HepG2 (cell line): ENCODE measurements around the gene GAD1. TPM values are rescaled to one million over a fixed set of nuclear protein-coding genes. Genes with fewer than 3 reads are reported as not detected.
A peak's percentile ranks its signal among the peaks of the same experiment; 100 is the strongest.

Source experiments
- ATF1 ChIP-seq: IDR thresholded peaks from 2 replicates; pipeline ENCODE4 v1.6.1; 2016; ENCODE audit warnings: mild to moderate bottlenecking, control low read depth
- CREM ChIP-seq, 2 experiments: sonication (generic) in 1 of 2; formaldehyde crosslinking in 1 of 2; IDR thresholded peaks; 2 replicates each; pipeline versions ENCODE4 v1.4.0 to v1.6.1; 2016 to 2020; ENCODE audit warnings: antibody characterized with exemption in 1 of 2, mild to moderate bottlenecking in 1 of 2, missing genetic modification reagents in 1 of 2
- NONO ChIP-seq, 2 experiments: fragments of 450-650 bp in 1 of 2; sonication (generic) in 1 of 2; formaldehyde crosslinking in 1 of 2; IDR thresholded peaks in 1 of 2; conservative IDR thresholded peaks in 1 of 2; 2 replicates each; pipeline versions ENCODE4 v1.6.1 to v1.8.0; 2017 to 2022; ENCODE audit warnings: mild to moderate bottlenecking in 1 of 2, missing genetic modification reagents in 1 of 2, moderate library complexity in 1 of 2
- ZFX ChIP-seq: sonication (generic); formaldehyde crosslinking; IDR thresholded peaks from 2 replicates; pipeline ENCODE4 v1.4.0; 2020; ENCODE audit warnings: mild to moderate bottlenecking, low read depth, missing genetic modification reagents, moderate library complexity
- ZNF24 ChIP-seq: fragments of 450-650 bp; IDR thresholded peaks from 2 replicates; pipeline ENCODE4 v1.6.1; 2017; ENCODE audit warnings: antibody characterized with exemption, mild to moderate bottlenecking
- ZNF3 ChIP-seq: IDR thresholded peaks from 2 replicates; pipeline ENCODE4 v1.7.0; 2017; ENCODE audit warnings: inconsistent platforms
- ZNF530 ChIP-seq: sonication (generic); formaldehyde crosslinking; IDR thresholded peaks from 2 replicates; pipeline ENCODE4 v1.5.0; 2020; ENCODE audit warnings: low read depth, mild to moderate bottlenecking, missing genetic modification reagents
- ZSCAN20 ChIP-seq: sonication (generic); formaldehyde crosslinking; IDR thresholded peaks from 2 replicates; pipeline ENCODE4 v1.4.0; 2020; ENCODE audit warnings: missing genetic modification reagents, mild to moderate bottlenecking, borderline replicate concordance
- polyA plus RNA-seq, 8 experiments: library from polyadenylated mRNA; depleted of rRNA in 3 of 8; stranded (reverse) in 7 of 8; unstranded in 1 of 8; fragments of >200 nt; fragmentation: Illumina TruSeq in 4 of 8; extraction: Trizol in 4 of 8; gene quantifications; 2 replicates each; pipeline versions ENCODE4 v1.2.1 to v1.2.3, GENCODE V29; 2011 to 2016; ENCODE audit warnings: low read depth in 4 of 8, missing spikeins in 1 of 8, mixed read lengths in 1 of 8; ENCODE audit not compliant: insufficient read depth in 1 of 8
- total RNA-seq, 5 experiments: library from RNA; depleted of rRNA; stranded (reverse); fragments of >200 nt; fragmentation: Illumina TruSeq; extraction: Trizol; gene quantifications; 2 replicates each; pipeline ENCODE4 v1.2.3, GENCODE V29; 2016; ENCODE audit warnings: low read depth in 1 of 5
- TF ChIP-seq, protein P1 (sequence below): sonication (generic); formaldehyde crosslinking; IDR thresholded peaks from 2 replicates; pipeline ENCODE4 v1.4.0; 2020; ENCODE audit warnings: missing genetic modification reagents
- TF ChIP-seq, protein P2 (sequence below): sonication (generic); formaldehyde crosslinking; IDR thresholded peaks from 2 replicates; pipeline ENCODE4 v1.5.0; 2020; ENCODE audit warnings: missing genetic modification reagents
- TF ChIP-seq, protein P3 (sequence below), 2 experiments: IDR thresholded peaks; 2 replicates each; pipeline ENCODE4 v1.6.1; 2011 to 2012; ENCODE audit warnings: low read length in 2 of 2, borderline replicate concordance in 1 of 2, low read depth in 1 of 2, mild to moderate bottlenecking in 1 of 2, moderate library complexity in 1 of 2
- TF ChIP-seq, protein P4 (sequence below): sonication (generic); formaldehyde crosslinking; IDR thresholded peaks from 2 replicates; pipeline ENCODE4 v1.5.1; 2020; ENCODE audit warnings: mild to moderate bottlenecking, missing genetic modification reagents, moderate library complexity

The GAD1 gene
- total and polyA plus RNA-seq, 2 of the 13 experiments (the other 11 are each of a cell fraction or from before 2014, with no cell fraction given), result 0.09 to 0.13 TPM

DNA sequence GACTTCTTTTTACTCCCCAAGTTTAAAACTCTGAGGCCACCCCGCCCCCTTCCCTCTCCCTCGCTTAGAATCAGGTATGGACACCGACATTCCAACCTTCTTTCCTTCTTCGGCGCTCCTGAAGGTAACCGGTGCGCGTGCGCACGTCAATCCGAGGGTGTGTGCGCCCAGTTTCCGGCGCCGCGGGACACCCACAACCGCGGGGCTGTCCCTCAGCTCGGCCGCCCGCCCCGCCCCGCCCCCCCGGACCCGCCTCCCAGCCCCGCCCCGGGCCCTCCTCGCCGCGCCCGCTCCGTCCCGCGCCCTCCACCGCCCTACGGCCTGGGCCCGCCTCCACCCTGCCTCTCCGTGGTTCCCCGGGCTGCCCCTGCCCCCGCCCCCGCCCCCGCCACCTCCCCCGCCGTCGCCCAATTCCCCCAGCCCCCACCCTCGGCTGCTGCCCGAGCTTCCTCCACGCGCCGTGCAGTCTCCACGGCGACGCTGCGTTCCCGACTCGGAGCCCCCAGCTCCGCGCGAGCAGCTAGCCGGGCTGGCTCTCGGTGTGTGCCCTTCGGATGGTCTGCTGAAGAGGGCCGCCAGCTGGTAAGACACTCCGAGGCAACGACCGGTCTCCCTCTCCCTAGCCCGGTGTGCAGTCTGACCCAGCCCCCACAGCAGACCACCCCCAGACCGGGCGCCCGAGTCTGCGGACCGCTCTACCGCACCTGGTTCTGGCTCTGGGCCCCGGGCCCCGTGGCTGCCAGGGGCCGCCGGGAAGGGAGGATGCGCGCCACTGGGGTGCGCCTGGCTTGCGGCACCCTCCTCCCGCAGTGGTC lies 45.9 kb upstream of the GAD1 start (continued):
- TF ChIP-seq, protein P1, sequence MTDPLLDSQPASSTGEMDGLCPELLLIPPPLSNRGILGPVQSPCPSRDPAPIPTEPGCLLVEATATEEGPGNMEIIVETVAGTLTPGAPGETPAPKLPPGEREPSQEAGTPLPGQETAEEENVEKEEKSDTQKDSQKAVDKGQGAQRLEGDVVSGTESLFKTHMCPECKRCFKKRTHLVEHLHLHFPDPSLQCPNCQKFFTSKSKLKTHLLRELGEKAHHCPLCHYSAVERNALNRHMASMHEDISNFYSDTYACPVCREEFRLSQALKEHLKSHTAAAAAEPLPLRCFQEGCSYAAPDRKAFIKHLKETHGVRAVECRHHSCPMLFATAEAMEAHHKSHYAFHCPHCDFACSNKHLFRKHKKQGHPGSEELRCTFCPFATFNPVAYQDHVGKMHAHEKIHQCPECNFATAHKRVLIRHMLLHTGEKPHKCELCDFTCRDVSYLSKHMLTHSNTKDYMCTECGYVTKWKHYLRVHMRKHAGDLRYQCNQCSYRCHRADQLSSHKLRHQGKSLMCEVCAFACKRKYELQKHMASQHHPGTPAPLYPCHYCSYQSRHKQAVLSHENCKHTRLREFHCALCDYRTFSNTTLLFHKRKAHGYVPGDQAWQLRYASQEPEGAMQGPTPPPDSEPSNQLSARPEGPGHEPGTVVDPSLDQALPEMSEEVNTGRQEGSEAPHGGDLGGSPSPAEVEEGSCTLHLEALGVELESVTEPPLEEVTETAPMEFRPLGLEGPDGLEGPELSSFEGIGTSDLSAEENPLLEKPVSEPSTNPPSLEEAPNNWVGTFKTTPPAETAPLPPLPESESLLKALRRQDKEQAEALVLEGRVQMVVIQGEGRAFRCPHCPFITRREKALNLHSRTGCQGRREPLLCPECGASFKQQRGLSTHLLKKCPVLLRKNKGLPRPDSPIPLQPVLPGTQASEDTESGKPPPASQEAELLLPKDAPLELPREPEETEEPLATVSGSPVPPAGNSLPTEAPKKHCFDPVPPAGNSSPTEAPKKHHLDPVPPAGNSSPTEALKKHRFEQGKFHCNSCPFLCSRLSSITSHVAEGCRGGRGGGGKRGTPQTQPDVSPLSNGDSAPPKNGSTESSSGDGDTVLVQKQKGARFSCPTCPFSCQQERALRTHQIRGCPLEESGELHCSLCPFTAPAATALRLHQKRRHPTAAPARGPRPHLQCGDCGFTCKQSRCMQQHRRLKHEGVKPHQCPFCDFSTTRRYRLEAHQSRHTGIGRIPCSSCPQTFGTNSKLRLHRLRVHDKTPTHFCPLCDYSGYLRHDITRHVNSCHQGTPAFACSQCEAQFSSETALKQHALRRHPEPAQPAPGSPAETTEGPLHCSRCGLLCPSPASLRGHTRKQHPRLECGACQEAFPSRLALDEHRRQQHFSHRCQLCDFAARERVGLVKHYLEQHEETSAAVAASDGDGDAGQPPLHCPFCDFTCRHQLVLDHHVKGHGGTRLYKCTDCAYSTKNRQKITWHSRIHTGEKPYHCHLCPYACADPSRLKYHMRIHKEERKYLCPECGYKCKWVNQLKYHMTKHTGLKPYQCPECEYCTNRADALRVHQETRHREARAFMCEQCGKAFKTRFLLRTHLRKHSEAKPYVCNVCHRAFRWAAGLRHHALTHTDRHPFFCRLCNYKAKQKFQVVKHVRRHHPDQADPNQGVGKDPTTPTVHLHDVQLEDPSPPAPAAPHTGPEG (CRISPR knock-in tag), result 0 out of 2 replicates have a peak, but pooled peaks have one; percentile 30
- TF ChIP-seq, protein P2, sequence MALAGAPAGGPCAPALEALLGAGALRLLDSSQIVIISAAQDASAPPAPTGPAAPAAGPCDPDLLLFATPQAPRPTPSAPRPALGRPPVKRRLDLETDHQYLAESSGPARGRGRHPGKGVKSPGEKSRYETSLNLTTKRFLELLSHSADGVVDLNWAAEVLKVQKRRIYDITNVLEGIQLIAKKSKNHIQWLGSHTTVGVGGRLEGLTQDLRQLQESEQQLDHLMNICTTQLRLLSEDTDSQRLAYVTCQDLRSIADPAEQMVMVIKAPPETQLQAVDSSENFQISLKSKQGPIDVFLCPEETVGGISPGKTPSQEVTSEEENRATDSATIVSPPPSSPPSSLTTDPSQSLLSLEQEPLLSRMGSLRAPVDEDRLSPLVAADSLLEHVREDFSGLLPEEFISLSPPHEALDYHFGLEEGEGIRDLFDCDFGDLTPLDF (CRISPR knock-in tag), result no peak
- TF ChIP-seq CREM (IDR thresholded peaks at IDR 0.05) (no peak; the same call in 1 of the 2 replicates), CREM (CRISPR knock-in tag; IDR thresholded peaks at IDR 0.05) (no peak), ZNF24 (no peak), ZNF3 (CRISPR knock-in tag) (no peak), ZFX (CRISPR knock-in tag) (peak; percentile 63; the same call in 1 of the 2 replicates), NONO (IDR thresholded peaks at IDR 0.05) (no peak), NONO (CRISPR knock-in tag; conservative IDR thresholded peaks at IDR 0.05) (peak; percentile 59), ATF1 (CRISPR knock-in tag) (no peak), ZSCAN20 (CRISPR knock-in tag) (peak; percentile 89), ZNF530 (CRISPR knock-in tag) (no peak)
- TF ChIP-seq, protein P3, sequence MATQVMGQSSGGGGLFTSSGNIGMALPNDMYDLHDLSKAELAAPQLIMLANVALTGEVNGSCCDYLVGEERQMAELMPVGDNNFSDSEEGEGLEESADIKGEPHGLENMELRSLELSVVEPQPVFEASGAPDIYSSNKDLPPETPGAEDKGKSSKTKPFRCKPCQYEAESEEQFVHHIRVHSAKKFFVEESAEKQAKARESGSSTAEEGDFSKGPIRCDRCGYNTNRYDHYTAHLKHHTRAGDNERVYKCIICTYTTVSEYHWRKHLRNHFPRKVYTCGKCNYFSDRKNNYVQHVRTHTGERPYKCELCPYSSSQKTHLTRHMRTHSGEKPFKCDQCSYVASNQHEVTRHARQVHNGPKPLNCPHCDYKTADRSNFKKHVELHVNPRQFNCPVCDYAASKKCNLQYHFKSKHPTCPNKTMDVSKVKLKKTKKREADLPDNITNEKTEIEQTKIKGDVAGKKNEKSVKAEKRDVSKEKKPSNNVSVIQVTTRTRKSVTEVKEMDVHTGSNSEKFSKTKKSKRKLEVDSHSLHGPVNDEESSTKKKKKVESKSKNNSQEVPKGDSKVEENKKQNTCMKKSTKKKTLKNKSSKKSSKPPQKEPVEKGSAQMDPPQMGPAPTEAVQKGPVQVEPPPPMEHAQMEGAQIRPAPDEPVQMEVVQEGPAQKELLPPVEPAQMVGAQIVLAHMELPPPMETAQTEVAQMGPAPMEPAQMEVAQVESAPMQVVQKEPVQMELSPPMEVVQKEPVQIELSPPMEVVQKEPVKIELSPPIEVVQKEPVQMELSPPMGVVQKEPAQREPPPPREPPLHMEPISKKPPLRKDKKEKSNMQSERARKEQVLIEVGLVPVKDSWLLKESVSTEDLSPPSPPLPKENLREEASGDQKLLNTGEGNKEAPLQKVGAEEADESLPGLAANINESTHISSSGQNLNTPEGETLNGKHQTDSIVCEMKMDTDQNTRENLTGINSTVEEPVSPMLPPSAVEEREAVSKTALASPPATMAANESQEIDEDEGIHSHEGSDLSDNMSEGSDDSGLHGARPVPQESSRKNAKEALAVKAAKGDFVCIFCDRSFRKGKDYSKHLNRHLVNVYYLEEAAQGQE (IDR thresholded peaks at IDR 0.05; ENCODE audit: borderline replicate concordance in 1 of 2, low read depth in 1 of 2, low read length in 2 of 2), result no peak
- TF ChIP-seq, protein P4, sequence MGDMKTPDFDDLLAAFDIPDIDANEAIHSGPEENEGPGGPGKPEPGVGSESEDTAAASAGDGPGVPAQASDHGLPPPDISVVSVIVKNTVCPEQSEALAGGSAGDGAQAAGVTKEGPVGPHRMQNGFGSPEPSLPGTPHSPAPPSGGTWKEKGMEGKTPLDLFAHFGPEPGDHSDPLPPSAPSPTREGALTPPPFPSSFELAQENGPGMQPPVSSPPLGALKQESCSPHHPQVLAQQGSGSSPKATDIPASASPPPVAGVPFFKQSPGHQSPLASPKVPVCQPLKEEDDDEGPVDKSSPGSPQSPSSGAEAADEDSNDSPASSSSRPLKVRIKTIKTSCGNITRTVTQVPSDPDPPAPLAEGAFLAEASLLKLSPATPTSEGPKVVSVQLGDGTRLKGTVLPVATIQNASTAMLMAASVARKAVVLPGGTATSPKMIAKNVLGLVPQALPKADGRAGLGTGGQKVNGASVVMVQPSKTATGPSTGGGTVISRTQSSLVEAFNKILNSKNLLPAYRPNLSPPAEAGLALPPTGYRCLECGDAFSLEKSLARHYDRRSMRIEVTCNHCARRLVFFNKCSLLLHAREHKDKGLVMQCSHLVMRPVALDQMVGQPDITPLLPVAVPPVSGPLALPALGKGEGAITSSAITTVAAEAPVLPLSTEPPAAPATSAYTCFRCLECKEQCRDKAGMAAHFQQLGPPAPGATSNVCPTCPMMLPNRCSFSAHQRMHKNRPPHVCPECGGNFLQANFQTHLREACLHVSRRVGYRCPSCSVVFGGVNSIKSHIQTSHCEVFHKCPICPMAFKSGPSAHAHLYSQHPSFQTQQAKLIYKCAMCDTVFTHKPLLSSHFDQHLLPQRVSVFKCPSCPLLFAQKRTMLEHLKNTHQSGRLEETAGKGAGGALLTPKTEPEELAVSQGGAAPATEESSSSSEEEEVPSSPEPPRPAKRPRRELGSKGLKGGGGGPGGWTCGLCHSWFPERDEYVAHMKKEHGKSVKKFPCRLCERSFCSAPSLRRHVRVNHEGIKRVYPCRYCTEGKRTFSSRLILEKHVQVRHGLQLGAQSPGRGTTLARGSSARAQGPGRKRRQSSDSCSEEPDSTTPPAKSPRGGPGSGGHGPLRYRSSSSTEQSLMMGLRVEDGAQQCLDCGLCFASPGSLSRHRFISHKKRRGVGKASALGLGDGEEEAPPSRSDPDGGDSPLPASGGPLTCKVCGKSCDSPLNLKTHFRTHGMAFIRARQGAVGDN (CRISPR knock-in tag), result peak; percentile 84
